Neutrophil (primary cell): Measurements from ENCODE around the gene GRP.

Experiments
- H3K27ac ChIP-seq: fragments of 200-600 bp; sonication (generic); 2 replicates; pipeline ENCODE4 v1.5.1; 2016; ENCODE audit warnings: mild to moderate bottlenecking, moderate library complexity
- H3K27me3 ChIP-seq: fragments of 200-600 bp; sonication (generic); 2 replicates; pipeline ENCODE4 v1.6.0; 2016; ENCODE audit warnings: mild to moderate bottlenecking
- H3K36me3 ChIP-seq: fragments of 200-600 bp; sonication (generic); 2 replicates; pipeline ENCODE4 v1.5.1; 2017
- H3K4me1 ChIP-seq, 2 experiments: fragments of 200-600 bp in 1 of 2; sonication (generic) in 1 of 2; 1 replicate in 1 of 2; 2 replicates in 1 of 2; pipeline versions ENCODE4 v1.5.1 to v1.6.1; 2013 to 2016; ENCODE audit warnings: low read depth in 1 of 2, low read length in 1 of 2, mild to moderate bottlenecking in 1 of 2, moderate library complexity in 1 of 2; ENCODE audit not compliant: control insufficient read depth in 1 of 2, insufficient read depth in 1 of 2
- H3K4me3 ChIP-seq, 2 experiments: fragments of 200-600 bp in 1 of 2; sonication (generic) in 1 of 2; 1 replicate in 1 of 2; 2 replicates in 1 of 2; pipeline ENCODE4 v1.5.1; 2013 to 2016; ENCODE audit warnings: low read depth in 1 of 2, low read length in 1 of 2, mild to moderate bottlenecking in 1 of 2, moderate library complexity in 1 of 2
- H3K9me3 ChIP-seq: fragments of 200-600 bp; sonication (generic); 2 replicates; pipeline ENCODE4 v1.5.1; 2016
- TF ChIP-seq, protein P1 (sequence below): fragments of 200-600 bp; sonication (generic); IDR thresholded peaks from 2 replicates; pipeline ENCODE4 v1.5.1; 2016; ENCODE audit warnings: antibody characterized with exemption

Gene GRP

DNA sequence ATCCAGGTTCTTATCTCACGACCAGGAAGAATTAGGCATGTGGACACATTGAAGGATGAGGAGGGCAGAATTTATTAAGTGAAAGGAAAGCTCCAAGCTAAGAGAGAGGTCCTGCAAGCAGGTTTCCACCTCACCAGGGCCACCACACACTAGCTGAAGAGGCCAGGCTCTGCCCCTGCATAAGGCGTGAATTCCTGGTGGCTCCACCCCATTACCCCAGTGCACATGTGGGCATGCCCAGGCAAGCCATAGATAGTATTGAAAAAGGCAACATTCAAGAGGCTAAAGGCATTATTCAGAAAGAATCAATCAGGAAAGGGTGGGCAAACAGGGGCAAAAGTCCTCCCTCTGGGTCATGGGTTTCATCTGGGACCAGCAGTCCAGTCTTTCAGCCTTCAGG, 30.9 kb upstream of the GRP start:
- no peaks in the 10 kb centered on the region for H3K27me3 ChIP-seq
- no peaks in the 10 kb centered on the region for H3K4me1 ChIP-seq
- H3K27ac ChIP-seq: no peak overlapping the region
- no peaks in the 10 kb centered on the region for H3K36me3 ChIP-seq
- no peaks in the 10 kb centered on the region for H3K9me3 ChIP-seq
- TF ChIP-seq, protein P1, sequence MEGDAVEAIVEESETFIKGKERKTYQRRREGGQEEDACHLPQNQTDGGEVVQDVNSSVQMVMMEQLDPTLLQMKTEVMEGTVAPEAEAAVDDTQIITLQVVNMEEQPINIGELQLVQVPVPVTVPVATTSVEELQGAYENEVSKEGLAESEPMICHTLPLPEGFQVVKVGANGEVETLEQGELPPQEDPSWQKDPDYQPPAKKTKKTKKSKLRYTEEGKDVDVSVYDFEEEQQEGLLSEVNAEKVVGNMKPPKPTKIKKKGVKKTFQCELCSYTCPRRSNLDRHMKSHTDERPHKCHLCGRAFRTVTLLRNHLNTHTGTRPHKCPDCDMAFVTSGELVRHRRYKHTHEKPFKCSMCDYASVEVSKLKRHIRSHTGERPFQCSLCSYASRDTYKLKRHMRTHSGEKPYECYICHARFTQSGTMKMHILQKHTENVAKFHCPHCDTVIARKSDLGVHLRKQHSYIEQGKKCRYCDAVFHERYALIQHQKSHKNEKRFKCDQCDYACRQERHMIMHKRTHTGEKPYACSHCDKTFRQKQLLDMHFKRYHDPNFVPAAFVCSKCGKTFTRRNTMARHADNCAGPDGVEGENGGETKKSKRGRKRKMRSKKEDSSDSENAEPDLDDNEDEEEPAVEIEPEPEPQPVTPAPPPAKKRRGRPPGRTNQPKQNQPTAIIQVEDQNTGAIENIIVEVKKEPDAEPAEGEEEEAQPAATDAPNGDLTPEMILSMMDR: no peak
- H3K4me3 ChIP-seq: no peak overlapping the region

DNA sequence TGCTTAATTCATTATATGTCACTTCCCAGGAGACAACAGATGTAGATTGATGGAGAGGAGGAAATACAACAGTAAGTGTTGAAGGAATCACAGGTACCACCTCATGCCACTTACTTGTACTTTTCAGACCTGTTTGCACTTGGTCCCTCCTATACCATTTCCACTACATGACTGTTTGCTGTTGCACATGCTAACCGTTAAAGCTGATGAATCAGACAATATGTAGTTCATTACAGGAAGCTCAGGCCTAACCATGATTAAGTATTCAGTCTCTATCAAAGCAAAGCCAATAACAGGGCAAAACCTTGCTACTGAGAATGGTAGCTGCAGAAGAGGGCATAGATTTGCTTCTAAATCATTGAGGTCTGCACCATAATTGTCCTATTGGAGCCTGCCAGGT, 30.2 kb upstream of the GRP start:
- Histone ChIP-seq H3K4me3 (no peak overlapping the region), H3K9me3 (no peaks in the 10 kb centered on the region), H3K27me3 (no peaks in the 10 kb centered on the region), H3K36me3 (no peaks in the 10 kb centered on the region), H3K4me1 (no peaks in the 10 kb centered on the region), H3K27ac (no peak overlapping the region)
- TF ChIP-seq, protein P1: no peak

DNA sequence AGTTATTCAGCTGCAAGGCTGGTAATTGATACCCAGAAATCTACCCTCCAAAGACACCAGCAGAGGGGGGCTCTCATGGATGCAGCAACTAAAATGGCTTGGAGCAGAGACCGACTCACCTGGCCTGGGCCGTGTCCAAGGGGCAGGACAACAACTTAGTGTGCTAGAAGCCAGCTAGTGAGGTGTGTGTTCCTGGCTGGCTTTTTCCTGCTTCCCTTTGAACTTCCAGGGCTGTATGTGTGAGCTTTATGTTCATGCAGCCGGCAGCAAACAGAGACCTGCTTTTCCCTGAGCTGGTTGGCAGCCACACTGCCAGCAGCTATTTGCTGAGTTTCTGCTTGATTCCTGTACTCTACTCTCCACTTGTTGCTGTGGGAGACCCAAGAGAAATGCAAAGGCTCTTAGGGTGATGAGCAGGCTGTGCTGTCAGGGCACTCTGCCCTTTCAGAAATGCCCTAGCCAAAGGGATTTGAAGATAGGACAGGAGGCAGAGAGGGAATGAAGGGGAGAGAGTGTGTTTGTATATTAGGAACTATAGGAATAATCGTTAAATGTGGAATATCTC, 23.7 kb upstream of the GRP start:
- no peaks in the 10 kb centered on the region for H3K9me3 ChIP-seq
- TF ChIP-seq, protein P1: no peak
- H3K4me3 ChIP-seq: no peak overlapping the region
- no peaks in the 10 kb centered on the region for H3K36me3 ChIP-seq
- peaks cover 3% of the 10 kb centered on the region for H3K27me3 ChIP-seq
- no peaks in the 10 kb centered on the region for H3K4me1 ChIP-seq
- no peak overlapping the region for H3K27ac ChIP-seq

DNA sequence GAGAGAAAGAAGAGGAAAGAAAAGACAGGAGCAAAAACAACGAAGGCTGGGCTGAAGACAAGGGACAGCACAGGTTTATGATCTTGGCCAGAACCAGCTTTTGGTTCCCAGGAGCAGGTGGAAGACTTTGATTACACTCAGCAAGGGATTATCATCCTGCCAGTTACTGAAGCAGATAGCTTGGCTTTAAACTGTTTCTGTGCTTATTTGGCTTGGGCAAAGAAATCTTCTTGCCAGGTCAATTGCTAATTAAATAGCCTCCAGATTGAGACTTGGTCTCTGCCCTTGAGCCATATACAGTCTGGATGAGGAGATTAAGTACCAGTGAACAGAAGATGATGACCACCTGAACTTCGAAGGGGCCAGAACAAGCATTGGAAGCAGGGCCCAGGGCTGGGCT, 22.3 kb upstream of the GRP start:
- no peaks in the 10 kb centered on the region for H3K36me3 ChIP-seq

DNA sequence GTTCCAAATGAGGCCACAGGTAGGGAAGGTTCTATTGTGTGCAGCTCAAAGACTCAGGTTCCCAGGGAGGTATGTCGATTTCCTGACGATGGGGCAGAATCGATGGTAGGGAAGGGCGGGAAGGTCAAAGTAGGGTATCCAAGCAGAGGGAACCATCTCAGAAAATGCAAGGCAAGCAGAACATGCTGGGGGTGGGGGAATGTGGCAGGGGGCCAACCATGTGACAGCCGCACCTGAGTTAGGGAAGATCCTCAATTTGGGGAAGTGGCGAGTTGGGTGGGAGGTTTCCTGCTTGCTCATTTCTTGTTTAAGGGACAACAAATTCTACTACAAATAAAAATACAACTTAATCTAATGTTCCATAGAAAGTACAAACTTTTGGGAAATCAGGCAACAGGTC, 21.7 kb upstream of the GRP start:
- Histone ChIP-seq H3K9me3 (no peaks in the 10 kb centered on the region), H3K36me3 (no peaks in the 10 kb centered on the region), H3K27ac (no peak overlapping the region), H3K27me3 (peaks cover 19% of the 10 kb centered on the region), H3K4me3 (no peak overlapping the region), H3K4me1 (no peaks in the 10 kb centered on the region)
- TF ChIP-seq, protein P1: no peak

More for the DNA sequence above, 22.3 kb upstream of the GRP start:
- peaks cover 14% of the 10 kb centered on the region for H3K27me3 ChIP-seq
- no peak overlapping the region for H3K27ac ChIP-seq
- no peaks in the 10 kb centered on the region for H3K4me1 ChIP-seq
- no peaks in the 10 kb centered on the region for H3K9me3 ChIP-seq
- TF ChIP-seq, protein P1: no peak
- no peak overlapping the region for H3K4me3 ChIP-seq

DNA sequence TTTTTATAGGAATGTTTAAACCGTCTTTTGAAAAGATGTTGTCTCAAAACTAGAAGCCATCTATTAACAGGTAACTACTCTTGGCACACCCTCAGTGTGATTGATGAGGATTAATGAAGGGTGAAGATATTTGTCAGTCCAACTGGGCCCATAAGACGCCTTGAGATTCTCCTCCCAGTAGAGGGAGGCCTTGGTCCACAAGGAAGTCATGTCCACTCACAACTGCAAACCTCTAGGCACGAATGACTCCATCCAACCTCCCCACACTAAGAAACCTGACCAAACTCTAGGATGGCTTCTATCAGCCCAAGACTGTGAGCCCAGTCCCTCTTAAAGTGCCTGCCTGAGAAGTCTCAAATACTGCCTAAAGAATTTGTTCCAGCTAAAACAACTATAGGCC, 19.2 kb upstream of the GRP start:
- no peaks in the 10 kb centered on the region for H3K4me1 ChIP-seq
- no peak overlapping the region for H3K27ac ChIP-seq
- no peaks in the 10 kb centered on the region for H3K36me3 ChIP-seq
- H3K4me3 ChIP-seq: no peak overlapping the region
- H3K27me3 ChIP-seq: peaks cover 19% of the 10 kb centered on the region
- TF ChIP-seq, protein P1: no peak
- no peaks in the 10 kb centered on the region for H3K9me3 ChIP-seq
